Neural progenitor cell (in vitro differentiated cells): ENCODE measurements around the gene MBOAT1. TPM values are rescaled to one million over a fixed set of nuclear protein-coding genes. Genes with fewer than 3 reads are reported as not detected.

Source experiments
- DNase-seq: peaks from one replicate; pipeline ENCODE4 v3.0.0-alpha.2; 2016; ENCODE audit warnings: low spot score
- H2AFZ ChIP-seq: fragments of 200-600 bp; sonication (generic); replicated peaks from 2 replicates; pipeline ENCODE4 v1.6.1; 2016; ENCODE audit warnings: antibody characterized with exemption
- H3F3A ChIP-seq: fragments of 200-600 bp; sonication (generic); 2 replicates; pipeline ENCODE4 v1.6.1; 2016; ENCODE audit warnings: antibody characterized with exemption, low read depth
- H3K27ac ChIP-seq: fragments of 200-600 bp; sonication (generic); 2 replicates; pipeline ENCODE4 v1.5.1; 2016; ENCODE audit warnings: mild to moderate bottlenecking
- H3K27me3 ChIP-seq: fragments of 200-600 bp; sonication (generic); 2 replicates; pipeline ENCODE4 v1.6.1; 2016; ENCODE audit warnings: mild to moderate bottlenecking, moderate library complexity
- H3K36me3 ChIP-seq: fragments of 200-600 bp; sonication (generic); 2 replicates; pipeline ENCODE4 v1.5.1; 2016
- H3K4me1 ChIP-seq: fragments of 200-600 bp; sonication (generic); 2 replicates; pipeline ENCODE4 v1.6.1; 2016; ENCODE audit warnings: mixed run types
- H3K4me2 ChIP-seq: fragments of 200-600 bp; sonication (generic); 2 replicates; pipeline ENCODE4 v1.6.1; 2016
- H3K4me3 ChIP-seq: fragments of 200-600 bp; sonication (generic); 2 replicates; pipeline ENCODE4 v1.5.1; 2016
- H3K79me2 ChIP-seq: fragments of 200-600 bp; sonication (generic); 2 replicates; pipeline ENCODE4 v1.6.1; 2016; ENCODE audit warnings: low read depth
- H3K9ac ChIP-seq: fragments of 200-600 bp; sonication (generic); 2 replicates; pipeline ENCODE4 v1.6.1; 2016
- H3K9me3 ChIP-seq: fragments of 200-600 bp; sonication (generic); 2 replicates; pipeline ENCODE4 v1.5.1; 2016; ENCODE audit warnings: low read depth
- H4K20me1 ChIP-seq: fragments of 200-600 bp; sonication (generic); 2 replicates; pipeline ENCODE4 v1.6.1; 2016; ENCODE audit warnings: low read depth
- H3K27ac Mint-ChIP-seq: 3 replicates; pipeline ENCODE4 v1.8.0; 2021; ENCODE audit warnings: mixed read lengths
- H3K27me3 Mint-ChIP-seq: 2 replicates; pipeline ENCODE4 v1.8.0; 2022; ENCODE audit warnings: low read depth, mild to moderate bottlenecking, inconsistent platforms, moderate library complexity, mixed read lengths; ENCODE audit not compliant: insufficient read depth
- H3K36me3 Mint-ChIP-seq: 3 replicates; pipeline ENCODE4 v1.8.0; 2021; ENCODE audit warnings: mixed read lengths
- H3K4me1 Mint-ChIP-seq: 3 replicates; pipeline ENCODE4 v1.8.0; 2021; ENCODE audit warnings: mixed read lengths
- H3K4me3 Mint-ChIP-seq: 3 replicates; pipeline ENCODE4 v1.8.0; 2021; ENCODE audit warnings: mild to moderate bottlenecking, moderate library complexity, mixed read lengths
- H3K9me3 Mint-ChIP-seq: 3 replicates; pipeline ENCODE4 v1.8.0; 2020; ENCODE audit warnings: mixed read lengths
- EZH2 ChIP-seq: fragments of 200-600 bp; sonication (generic); IDR thresholded peaks from 2 replicates; pipeline ENCODE4 v1.6.1; 2017; ENCODE audit warnings: antibody characterized with exemption, mild to moderate bottlenecking, moderate library complexity
- EZH2phosphoT487 ChIP-seq: fragments of 200-600 bp; sonication (generic); IDR thresholded peaks from 2 replicates; pipeline ENCODE4 v1.6.1; 2017; ENCODE audit warnings: antibody characterized with exemption
- total RNA-seq: library from RNA; depleted of rRNA; stranded (reverse); fragments of >200 nt; gene quantifications from 2 replicates; pipeline ENCODE4 v1.2.3, GENCODE V29; 2015; ENCODE audit warnings: low replicate concordance
- TF ChIP-seq, protein P1 (sequence below): fragments of 200-600 bp; sonication (generic); IDR thresholded peaks from 2 replicates; pipeline ENCODE4 v1.5.1; 2017; ENCODE audit warnings: antibody characterized with exemption, mild to moderate bottlenecking

MBOAT1 gene
- total RNA-seq, 1 donor from 2014 or later, result 0.45 TPM

DNA sequence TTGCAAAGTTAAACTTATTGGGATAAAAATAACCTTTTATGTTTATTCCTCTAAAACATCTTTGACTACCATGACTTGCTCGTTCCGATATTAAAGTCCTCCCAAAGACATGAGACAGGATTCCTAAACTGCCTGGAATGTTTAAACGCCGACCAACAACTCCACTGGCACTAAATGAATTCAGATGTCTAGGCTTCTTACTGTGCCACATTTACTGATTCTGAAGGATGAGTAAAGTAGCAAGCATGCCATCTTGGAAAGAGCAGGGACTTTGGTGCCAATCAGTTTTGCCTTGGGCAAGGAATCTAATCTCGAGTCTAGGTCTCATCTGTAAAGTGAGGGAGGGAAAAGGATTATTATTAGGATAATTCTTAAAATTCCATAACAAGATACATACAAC is 25.3 kb downstream of the MBOAT1 start:
- H3K27ac Mint-ChIP-seq, result no peak overlapping the region
- Histone ChIP-seq H3K4me2 (no peak overlapping the region), H3K36me3 (no peaks in the 10 kb centered on the region), H3K9ac (no peak overlapping the region), H3K27me3 (no peaks in the 10 kb centered on the region), H3F3A (no peaks in the 10 kb centered on the region), H3K79me2 (no peaks in the 10 kb centered on the region), H3K4me3 (no peak overlapping the region), H3K4me1 (peaks cover 12% of the 10 kb centered on the region), H3K27ac (no peak overlapping the region), H4K20me1 (no peaks in the 10 kb centered on the region), H2AFZ (no peak overlapping the region), H3K9me3 (no peaks in the 10 kb centered on the region)
- peaks cover 9% of the 10 kb centered on the region for H3K9me3 Mint-ChIP-seq
- H3K4me1 Mint-ChIP-seq, result peaks cover 4% of the 10 kb centered on the region
- no peak overlapping the region for H3K4me3 Mint-ChIP-seq
- TF ChIP-seq, protein P1, sequence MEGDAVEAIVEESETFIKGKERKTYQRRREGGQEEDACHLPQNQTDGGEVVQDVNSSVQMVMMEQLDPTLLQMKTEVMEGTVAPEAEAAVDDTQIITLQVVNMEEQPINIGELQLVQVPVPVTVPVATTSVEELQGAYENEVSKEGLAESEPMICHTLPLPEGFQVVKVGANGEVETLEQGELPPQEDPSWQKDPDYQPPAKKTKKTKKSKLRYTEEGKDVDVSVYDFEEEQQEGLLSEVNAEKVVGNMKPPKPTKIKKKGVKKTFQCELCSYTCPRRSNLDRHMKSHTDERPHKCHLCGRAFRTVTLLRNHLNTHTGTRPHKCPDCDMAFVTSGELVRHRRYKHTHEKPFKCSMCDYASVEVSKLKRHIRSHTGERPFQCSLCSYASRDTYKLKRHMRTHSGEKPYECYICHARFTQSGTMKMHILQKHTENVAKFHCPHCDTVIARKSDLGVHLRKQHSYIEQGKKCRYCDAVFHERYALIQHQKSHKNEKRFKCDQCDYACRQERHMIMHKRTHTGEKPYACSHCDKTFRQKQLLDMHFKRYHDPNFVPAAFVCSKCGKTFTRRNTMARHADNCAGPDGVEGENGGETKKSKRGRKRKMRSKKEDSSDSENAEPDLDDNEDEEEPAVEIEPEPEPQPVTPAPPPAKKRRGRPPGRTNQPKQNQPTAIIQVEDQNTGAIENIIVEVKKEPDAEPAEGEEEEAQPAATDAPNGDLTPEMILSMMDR, result no peak
- no peak for TF ChIP-seq EZH2phosphoT487
- no peak for TF ChIP-seq EZH2
- DNase-seq, result no peak
- no peaks in the 10 kb centered on the region for H3K36me3 Mint-ChIP-seq
- H3K27me3 Mint-ChIP-seq, result no peaks in the 10 kb centered on the region

DNA sequence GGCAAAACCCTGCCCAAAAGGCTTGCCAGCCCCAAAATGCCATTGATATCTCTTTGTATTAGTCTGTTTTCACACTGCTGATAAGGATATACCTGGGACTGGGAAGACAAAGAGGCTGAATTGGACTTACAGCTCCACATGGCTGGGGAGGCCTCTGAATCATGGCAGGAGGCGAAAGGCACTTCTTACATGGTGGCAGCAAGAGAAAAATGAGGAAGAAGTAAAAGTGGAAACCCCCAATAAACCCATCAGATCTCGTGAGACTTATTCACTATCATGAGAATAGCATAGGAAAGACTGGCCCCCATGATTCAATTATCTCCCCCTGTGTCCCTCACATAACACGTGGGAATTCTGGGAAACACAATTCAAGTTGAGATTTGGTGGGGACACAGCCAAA is 28.6 kb downstream of the MBOAT1 start:
- H3K36me3 ChIP-seq, result no peaks in the 10 kb centered on the region
- H3K4me3 Mint-ChIP-seq, result no peak overlapping the region
- H3K79me2 ChIP-seq, result no peaks in the 10 kb centered on the region
- no peak overlapping the region for H3K4me2 ChIP-seq
- no peaks in the 10 kb centered on the region for H3K27me3 ChIP-seq
- no peak overlapping the region for H2AFZ ChIP-seq
- no peak overlapping the region for H3K9ac ChIP-seq
- no peaks in the 10 kb centered on the region for H3K36me3 Mint-ChIP-seq
- no peaks in the 10 kb centered on the region for H3K9me3 ChIP-seq
- peaks cover 9% of the 10 kb centered on the region for H3K9me3 Mint-ChIP-seq
- no peak for DNase-seq
- H3K27me3 Mint-ChIP-seq, result peaks cover 2% of the 10 kb centered on the region
- no peaks in the 10 kb centered on the region for H4K20me1 ChIP-seq
- no peak overlapping the region for H3K27ac ChIP-seq
- no peak overlapping the region for H3K4me3 ChIP-seq
- H3F3A ChIP-seq, result no peaks in the 10 kb centered on the region
- H3K4me1 ChIP-seq, result peaks cover 8% of the 10 kb centered on the region
- H3K27ac Mint-ChIP-seq, result no peak overlapping the region
- H3K4me1 Mint-ChIP-seq, result peaks cover under 1% of the 10 kb centered on the region
- TF ChIP-seq EZH2phosphoT487 (no peak), EZH2 (no peak)
- TF ChIP-seq, protein P1, result no peak

- Histone ChIP-seq H3K27ac (no peak overlapping the region), H3K9me3 (no peaks in the 10 kb centered on the region), H3K9ac (no peak overlapping the region), H2AFZ (no peak overlapping the region), H3F3A (no peaks in the 10 kb centered on the region), H3K36me3 (no peaks in the 10 kb centered on the region), H3K4me1 (peaks cover under 1% of the 10 kb centered on the region), H3K4me2 (no peak overlapping the region), H3K4me3 (no peak overlapping the region), H3K79me2 (no peaks in the 10 kb centered on the region), H3K27me3 (no peaks in the 10 kb centered on the region), H4K20me1 (no peaks in the 10 kb centered on the region)
- H3K4me1 Mint-ChIP-seq, result no peaks in the 10 kb centered on the region
- no peak overlapping the region for H3K4me3 Mint-ChIP-seq
- peaks cover 9% of the 10 kb centered on the region for H3K9me3 Mint-ChIP-seq
- no peak for DNase-seq
- no peak overlapping the region for H3K27ac Mint-ChIP-seq
- TF ChIP-seq, protein P1, result no peak
- TF ChIP-seq EZH2 (no peak), EZH2phosphoT487 (no peak)
- peaks cover 2% of the 10 kb centered on the region for H3K27me3 Mint-ChIP-seq
- no peaks in the 10 kb centered on the region for H3K36me3 Mint-ChIP-seq
Measured at GRCh38 chr6:20182926-20183521, 29.2 kb downstream of the MBOAT1 start.
